VCaP (cell line): Measurements from ENCODE around the gene ATPAF1.

Experiments used
- H3K27ac ChIP-seq: fragments of 450-650 bp; 2 replicates; pipeline ENCODE4 v1.5.1; 2017
- CTCF ChIP-seq: fragments of 450-650 bp; conservative IDR thresholded peaks from 2 replicates; pipeline ENCODE4 v1.5.1; 2017; ENCODE audit warnings: mild to moderate bottlenecking, moderate library complexity

The ATPAF1 gene

DNA sequence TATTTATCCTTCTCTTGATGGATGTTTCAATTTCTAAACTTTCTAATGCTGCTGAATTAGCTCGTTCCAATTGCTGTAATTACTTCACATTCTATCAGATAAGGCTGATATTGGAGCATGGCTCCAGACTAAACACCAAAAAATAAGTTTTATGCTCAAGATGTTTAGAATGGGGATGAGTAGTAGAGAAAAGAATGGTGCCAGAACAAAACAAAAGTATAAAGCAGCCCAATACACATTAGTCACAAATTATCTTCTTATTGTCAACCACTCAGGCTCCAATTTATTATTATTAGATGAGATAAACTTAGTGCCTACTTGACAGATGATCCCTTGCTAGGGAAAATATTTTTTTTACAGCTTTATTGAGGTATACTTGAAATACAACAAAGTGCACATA is 21.8 kb downstream of the ATPAF1 start:
- no peak overlapping the region for H3K27ac ChIP-seq
- TF ChIP-seq CTCF, result no peak

DNA sequence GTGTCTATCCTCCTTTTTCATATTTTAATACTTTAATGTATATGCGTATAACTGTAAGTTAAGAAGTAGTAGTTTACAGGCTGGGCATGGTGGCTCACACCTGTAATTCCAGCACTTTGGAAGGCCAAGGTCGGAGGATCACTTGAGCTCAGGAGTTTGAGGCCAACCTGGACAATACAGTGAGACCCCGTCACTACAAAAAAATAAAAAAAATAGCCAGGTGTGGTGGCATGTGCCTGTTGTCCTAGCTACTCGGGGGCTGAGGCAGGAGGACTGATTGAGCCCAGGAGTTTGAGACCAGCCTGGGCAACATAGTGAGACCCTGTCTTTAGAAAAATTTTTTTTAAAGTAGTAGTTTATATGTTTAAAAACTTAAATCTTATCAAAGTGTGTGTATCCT is 22.3 kb downstream of the ATPAF1 start:
- peak overlapping the region; percentile 85 for H3K27ac ChIP-seq
- TF ChIP-seq CTCF, result no peak

GRCh38 chr1:46643368-46643775 is 24.8 kb downstream of the ATPAF1 start:
- H3K27ac ChIP-seq, result peak overlapping the region; percentile 85

GRCh38 chr1:46642115-46642680 is 26.0 kb downstream of the ATPAF1 start:
- peak overlapping the region; percentile 85 for H3K27ac ChIP-seq
- no peak for TF ChIP-seq CTCF

More at GRCh38 chr1:46643368-46643775, 24.8 kb downstream of the ATPAF1 start:
- no peak for TF ChIP-seq CTCF

DNA sequence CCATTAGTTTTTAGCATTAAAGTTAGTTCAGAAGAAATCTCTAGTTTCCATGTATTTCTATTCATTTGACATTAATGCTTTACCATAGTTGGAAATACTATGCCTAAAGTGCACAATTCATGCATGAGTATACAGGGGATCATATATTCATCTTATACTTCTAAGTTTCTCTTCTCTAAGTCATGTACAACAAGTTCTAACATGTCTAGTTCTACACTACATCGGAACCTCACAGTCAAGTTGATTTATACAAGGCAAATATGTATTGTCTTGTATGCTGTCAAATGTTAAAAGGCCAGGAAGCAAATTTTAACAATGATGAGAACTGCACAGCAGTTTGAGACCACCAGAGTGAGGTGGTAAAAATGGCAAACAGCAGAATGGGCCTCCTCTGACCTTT is 28.6 kb downstream of the ATPAF1 start:
- no peak for TF ChIP-seq CTCF
- H3K27ac ChIP-seq, result peak overlapping the region; percentile 85

GRCh38 chr1:46638921-46639320 is 29.2 kb downstream of the ATPAF1 start:
- H3K27ac ChIP-seq, result peak overlapping the region; percentile 85
- TF ChIP-seq CTCF, result no peak

DNA sequence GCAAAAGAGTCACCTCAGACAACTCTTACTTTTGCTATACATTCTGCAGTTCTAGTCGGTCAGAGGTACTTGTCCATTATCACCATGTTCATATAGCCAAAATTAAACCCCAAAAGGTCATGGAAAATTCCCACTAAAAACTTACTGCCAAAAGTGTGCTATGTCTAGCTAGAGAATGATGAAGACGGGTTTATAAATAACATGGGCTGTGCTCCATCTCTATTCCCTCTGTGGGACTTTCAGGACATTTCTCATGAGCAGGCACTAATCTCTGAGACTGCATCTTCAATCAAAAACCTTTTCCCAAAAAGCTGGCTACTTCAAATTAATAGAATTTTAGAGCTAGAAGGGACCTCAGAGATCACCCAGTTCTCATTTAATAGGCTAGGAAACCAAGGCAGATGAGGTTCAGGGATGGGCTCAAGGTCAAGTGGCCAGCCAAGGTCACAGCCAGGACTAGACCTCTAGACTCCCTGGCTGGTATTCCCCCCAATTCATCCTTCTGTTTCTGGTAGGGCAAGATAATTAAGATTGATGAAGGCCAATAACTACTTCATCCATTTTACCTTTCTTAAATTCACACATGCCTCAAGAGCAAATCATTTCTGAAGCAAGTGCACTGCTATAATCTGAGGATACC is 30.6 kb downstream of the ATPAF1 start:
- H3K27ac ChIP-seq, result peak overlapping the region; percentile 85
- TF ChIP-seq CTCF, result no peak
